HG03565 (cell line): ENCODE results near the gene TPM2.

ENCODE experiments used
- ATAC-seq: cut with Tn5 transposase; IDR thresholded peaks from one replicate; pipeline ENCODE4 v1.9.1; 2021; ENCODE audit warnings: mild to moderate bottlenecking, moderate library complexity; ENCODE audit not compliant: unreplicated experiment

Gene TPM2

DNA sequence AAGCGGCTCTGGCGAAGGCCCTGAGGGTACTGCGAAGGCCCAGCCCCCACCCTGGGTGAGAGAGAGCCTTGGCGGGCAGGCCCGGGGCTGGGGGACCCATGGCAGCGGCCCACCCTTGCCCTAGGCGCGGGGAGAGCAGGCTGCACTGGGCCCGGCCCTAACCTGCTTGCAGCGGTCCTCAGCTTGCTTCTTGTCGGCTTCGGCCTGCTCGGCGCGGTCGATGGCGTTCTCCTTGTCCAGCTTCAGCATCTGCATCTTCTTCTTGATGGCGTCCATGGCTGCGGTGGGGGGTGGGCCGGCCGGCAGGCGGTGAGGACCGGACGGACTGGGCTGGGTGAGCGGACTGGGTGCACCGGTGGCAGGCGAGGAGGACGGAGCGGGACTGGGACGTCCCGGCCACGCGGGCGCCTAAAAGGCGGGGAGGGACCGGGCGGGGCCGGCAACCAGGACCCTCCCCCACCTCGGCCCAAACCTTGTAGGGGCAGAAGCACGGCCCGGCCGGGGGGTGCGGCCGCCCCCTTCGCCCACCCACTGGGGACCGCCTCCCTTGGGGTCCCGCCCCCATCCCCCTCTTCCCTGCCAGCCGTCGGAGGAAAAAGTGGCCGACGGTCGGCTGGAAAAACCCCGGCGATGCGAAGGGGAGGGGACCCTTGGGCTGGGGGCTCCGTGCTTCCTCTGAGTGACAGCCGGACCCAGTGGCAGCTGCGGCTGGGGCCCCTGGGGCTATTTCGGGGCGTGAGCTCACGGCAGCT, at the start of gene TPM2:
Gene TPM2 (minus strand): TSS at position 384 of the 752 bp plus-strand sequence. CDS start 108 bp downstream, at position 276.
- no peak for ATAC-seq

DNA sequence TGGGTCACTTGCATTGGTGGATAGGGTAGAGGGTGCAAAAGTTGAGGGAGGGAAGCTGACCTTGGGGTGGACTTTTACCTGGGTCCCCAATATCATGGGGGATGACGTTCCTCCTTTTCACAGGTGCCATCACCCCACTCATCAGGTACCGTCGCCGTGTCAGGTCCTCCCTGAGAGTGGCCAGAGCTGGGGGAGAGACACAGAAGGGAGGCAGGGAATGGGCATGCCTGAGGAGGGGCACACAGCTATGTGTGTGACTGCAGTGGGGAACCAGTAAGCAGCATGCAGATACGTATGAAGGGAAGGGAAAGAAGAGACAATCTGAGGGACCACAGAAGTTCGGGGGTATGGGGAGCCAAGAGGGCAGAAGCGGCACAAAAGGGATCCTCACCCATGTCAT, 49.2 kb upstream of the TPM2 start:
- ATAC-seq, result no peak

DNA sequence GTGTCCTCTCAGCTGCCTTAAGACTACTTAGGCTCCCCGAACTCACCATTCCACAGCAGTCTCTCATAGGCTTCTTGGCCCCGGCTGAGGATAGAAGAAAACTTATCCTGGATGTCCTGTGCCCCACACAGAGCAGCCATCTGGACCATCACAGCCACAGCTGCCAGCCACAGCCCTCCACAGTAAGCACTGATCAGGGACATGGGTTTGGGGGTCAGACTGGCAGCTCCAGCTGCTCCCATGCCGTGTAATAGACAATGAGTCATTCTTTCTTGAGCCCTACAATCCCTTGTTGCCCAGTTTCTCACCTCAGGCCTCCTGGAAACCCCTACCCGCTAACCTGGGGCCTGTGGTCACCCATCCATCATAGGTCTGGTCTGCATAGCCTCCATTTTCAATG, 48.5 kb upstream of the TPM2 start:
- ATAC-seq, result no peak

DNA sequence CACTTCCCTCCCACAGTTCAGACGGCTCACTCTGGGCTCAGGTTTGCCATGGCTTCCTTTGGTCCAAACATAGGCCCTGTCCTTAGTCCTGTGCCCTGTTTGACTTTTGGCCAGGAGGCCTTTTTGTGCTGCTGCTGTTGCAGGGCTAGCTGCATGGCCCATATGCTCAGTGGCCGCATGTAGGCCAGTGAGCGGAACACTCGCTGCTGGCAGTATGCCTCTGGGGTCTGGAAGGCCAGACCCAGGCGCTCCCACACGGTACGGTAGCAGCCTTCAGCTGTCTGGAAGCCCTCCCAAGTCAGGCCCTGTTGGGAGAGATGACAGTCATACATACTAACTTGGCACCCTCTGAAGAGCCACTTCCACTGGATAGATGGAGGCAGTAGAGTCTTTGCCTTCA, 47.4 kb upstream of the TPM2 start:
- no peak for ATAC-seq

DNA sequence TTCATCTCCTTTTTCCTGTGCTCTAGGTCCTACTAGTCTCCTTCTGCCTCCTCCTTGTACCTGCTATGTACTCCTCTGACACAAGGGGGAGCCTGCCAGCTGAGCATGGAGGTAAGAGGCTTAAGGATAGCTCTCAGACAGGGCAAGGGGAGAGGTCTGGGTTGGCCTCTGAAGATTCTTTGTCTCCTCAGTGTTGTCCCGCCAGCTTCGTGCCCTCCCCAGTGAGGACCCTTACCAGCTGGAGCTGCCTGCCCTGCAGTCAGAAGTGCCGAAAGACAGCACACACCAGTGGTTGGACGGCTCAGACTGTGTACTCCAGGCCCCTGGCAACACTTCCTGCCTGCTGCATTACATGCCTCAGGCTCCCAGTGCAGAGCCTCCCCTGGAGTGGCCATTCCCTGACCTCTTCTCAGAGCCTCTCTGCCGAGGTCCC, 46.5 kb upstream of the TPM2 start:
- no peak for ATAC-seq

DNA sequence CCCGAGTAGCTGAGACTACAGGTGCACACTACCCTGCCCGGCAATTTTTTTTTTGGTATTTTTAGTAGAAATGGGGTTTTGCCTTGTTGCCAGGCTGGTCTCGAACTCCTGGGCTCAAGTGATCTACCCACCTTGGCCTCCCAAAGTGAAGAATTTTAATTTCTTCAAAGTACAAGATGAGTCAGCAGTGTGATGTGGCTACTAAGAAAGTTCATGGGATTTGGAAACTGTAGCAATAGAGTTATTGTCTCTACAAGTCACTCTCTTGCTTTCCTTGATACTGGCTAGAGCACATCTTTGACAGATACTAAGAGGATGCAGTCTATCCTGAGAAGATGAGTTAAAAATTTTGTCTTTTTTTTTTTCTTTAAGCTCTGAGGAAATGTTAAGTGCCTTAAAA, 44.4 kb upstream of the TPM2 start:
- no peak for ATAC-seq

DNA sequence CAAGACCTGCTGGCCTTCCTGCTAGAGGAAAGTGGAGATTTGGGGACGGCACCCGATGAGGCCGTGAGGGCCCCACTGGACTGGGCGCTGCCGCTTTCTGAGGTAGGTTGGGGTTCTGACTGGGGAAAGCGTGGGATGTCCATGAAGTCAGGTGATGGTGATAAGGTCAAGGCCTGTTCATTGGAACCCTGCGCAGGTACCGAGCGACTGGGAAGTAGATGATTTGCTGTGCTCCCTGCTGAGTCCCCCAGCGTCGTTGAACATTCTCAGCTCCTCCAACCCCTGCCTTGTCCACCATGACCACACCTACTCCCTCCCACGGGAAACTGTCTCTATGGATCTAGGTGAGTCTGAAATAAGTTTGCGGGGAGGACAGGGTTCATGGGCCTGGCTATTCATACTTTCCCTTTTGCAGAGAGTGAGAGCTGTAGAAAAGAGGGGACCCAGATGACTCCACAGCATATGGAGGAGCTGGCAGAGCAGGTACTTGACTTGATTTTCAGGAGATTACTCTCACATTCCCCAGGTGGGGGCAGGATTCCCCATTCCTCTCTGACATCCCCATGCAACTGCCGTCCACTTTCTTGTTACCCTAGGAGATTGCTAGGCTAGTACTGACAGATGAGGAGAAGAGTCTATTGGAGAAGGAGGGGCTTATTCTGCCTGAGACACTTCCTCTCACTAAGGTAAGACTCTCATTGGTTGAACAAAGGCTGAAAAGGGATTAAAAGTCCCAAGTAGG, 43.2 kb upstream of the TPM2 start:
- ATAC-seq, result no peak

DNA sequence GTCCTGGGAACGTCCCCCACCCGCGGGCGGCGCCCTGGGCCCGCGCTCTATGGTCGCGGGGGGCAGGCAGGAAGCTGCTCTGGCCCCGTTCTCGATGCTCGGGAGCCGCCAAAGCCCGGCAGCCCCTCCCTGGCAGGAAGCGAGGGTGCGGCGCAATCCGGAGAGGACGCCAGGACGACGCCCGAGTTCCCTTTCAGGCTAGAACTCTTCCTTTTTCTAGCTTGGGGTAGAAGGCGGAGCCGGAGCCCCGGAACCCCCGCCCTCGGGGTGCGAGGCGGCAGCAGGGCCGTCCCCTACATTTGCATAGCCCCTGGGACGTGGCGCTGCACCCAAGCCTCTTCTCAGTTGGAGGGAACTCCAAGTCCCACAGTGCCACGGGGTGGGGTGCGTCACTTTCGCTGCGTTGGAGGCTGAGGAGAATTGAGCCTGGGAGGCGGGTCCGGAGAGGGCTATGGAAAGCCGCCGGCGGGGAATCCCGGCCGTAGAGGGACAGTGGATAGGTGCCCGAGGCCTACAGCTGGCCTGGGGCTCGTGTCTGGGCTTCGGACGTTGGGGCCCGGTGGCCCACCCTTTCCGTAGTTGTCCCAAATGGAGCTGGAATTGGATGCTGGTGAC, 42.6 kb upstream of the TPM2 start, which contains the start of the genes CREB3 and TLN1:
Gene CREB3 (plus strand): TSS at position 482 of the 615 bp plus-strand sequence. CDS start 107 bp downstream, at position 589.
Gene TLN1 (minus strand): TSS at position 11 of the 615 bp plus-strand sequence. CDS start 6,501 bp downstream, outside the sequence.
- ATAC-seq, result peak; percentile 70

DNA sequence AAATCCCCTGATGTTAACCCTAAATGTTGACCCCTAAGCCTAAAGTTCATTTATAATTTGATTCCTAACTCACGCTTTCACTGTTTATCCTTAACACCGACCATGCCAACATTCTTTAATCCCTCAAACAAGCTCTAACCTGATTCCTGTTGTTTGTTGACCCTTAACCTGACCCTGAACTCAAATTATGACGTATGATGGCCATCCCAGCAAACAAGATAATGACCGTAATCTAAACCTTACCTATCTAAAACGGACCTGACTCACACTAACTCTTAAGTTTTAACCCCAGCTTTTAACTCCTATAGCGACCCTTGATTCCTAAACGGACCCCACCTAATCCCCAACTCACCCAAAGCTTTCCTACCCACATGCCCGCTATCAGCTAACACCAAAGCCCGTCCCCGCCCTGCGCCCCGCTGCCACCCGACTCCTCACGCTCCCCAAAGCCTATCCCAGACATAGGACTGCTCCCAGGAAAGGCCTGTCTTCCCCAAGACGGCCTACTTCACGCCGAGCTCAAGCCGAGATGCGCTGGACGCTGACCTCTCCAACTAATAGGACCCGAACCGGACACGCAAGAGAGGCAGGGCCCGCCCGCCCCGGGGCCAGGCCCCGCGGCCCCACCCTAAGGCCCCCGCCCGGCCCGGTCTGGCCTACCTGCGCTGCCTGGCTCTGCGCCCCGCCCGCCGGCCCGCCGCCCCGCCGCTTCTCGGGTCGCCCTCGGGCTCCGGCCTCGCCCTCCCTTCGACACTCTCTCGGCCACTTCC, 41.9 kb upstream of the TPM2 start:
- ATAC-seq, result no peak

DNA sequence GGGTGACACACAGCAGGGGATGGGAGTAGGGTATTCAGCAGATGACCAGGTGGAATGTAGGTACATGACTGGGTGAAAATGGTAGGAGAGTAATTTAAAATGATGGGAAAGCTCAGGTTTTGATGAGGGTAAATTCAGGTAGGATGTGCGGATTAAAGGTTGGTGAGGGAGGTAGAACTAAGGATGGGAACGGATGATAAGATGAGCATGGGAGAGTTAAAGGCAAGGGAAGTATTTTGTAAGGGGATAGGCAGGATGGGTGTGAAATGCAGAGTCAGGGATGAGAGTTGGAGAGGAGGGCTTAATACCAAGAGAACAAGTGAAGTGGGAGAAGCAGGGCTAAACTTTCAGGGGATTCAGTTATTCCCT, 40.7 kb upstream of the TPM2 start:
- no peak for ATAC-seq

DNA sequence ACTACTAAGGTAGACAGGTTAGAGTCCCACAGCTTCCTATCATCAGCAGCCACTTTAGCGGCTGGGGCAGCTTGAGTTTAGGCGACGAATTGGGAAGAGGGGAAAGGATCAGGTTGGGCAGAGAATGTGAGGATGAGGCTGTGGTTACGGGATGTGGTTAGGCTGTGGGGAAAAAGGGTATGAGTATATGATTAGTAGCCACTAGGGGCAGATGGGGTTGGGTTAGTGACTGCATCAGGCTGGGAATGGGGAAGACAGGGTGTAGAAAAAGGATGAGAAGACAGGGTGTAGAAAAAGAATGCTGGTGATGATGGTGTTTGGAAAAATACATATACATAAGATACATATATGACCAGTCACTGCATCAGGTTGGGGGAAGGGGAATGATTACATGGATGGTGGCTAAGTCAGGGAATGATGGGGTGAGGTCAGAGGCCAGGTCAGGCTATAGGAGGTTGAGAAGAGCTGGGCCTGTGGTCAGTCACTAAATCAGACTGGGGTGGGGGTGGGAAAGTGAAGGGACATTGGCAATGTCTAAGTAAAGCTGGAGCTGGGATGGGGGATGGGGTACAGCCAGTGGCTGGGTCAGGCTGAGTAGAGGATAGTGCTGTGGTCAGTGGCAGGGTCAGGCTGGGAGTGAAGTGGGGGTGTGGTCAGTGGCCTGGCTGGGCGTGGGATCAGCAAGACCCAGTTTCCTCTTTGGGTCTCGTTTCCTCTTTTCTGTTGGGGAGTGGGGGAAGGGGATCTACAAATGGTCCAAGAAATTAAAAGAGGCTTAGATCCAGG, 40.2 kb upstream of the TPM2 start:
- no peak for ATAC-seq

DNA sequence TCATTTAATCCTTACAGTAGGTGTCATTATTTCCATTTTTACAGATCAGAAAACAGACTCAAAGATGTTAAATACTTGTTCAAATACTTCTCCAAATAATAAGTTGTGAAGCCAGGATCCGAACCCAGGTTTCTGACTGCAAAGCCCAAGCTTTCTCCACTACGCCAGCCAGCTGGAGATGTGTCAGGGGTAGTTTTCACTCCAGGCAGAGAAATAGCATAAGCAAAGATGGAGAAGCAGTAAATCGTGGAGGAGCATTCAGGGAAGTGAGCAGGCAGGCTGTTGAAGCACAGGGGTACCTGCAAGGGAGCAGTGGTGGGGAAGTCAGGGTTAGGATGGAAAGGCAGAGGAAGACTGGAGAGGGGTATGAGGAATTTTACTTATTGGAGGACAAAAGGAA, 39.4 kb upstream of the TPM2 start:
- ATAC-seq, result no peak

DNA sequence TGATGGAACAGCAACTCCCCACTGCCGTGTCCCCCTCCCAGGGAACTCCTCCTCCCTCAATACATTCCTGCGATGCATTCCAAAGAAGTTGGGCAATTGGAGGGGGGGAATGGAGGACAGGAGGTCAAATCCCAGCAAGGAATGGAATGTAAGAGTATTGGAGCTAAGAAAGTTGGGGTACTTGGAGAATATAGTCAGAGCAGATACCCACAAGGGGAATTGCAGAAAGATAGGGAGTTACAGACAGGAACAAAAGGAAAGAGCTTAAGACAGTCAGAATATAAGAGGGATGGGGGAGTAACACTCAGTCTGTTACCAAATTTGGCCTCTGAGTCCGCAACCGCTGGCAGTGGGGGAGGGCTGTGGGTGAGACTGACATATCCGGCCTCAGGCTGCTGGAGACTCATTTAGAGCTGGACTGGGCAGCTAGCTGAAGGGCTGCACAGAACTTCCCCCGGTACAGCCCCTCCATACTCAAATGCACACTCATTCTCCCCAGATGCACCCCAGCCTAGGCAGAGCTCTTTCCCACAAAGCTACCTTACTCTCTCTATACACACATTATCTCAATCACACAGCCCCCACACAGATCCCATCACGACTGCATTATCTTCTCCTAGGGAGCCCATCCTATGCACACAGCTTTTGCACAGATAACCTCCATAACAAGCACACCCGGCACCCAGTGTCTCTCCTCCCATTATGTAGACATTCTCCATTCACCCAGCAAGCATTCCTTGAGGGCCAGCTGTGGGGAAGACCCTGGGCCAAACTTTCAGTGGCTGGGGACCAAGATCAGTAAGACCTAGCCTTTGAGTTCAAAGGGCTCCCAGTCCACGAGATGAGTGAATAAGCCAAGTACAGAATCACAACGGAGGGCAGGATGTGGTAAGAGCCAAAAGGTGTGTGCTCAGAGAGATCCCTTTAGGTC, 38.6 kb upstream of the TPM2 start:
- no peak for ATAC-seq

DNA sequence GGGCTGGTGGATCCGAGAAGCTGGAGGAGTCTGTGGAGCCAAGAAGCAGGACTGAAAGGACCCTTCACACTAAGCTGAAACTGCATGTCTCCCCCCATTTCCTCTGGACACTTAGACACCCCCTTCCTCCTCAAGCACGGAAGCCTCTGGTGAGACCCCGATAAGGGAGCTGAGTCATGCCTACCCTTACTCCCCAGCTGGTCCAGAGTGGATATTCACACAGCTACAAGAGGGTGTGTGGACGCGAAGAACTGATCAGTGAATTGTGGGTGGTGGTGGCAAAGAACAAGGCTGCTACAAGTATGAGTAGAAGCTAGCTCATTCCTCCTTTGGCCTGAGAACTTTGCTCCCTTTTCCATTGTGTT, 37.9 kb upstream of the TPM2 start:
- ATAC-seq, result no peak

DNA sequence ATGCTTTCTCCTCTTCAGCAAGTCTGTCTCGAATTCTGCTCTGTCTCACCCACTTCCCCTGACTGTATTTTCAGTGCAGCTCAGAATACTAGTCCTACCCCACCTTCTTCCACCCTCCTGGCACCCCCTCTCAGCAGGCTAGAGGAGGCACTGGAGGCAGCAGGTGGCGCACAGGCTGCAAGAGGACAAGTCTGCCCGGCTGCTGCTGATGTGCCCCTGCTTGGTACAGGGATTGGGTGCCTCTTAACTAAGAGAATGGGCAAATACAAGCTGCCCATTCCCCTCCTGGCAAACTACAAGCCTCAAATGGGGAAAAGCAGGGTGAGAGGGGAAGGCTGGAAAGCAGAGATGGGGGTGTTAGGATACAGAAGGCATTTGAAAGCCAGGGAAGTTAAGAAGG, 37.2 kb upstream of the TPM2 start:
- ATAC-seq, result no peak

DNA sequence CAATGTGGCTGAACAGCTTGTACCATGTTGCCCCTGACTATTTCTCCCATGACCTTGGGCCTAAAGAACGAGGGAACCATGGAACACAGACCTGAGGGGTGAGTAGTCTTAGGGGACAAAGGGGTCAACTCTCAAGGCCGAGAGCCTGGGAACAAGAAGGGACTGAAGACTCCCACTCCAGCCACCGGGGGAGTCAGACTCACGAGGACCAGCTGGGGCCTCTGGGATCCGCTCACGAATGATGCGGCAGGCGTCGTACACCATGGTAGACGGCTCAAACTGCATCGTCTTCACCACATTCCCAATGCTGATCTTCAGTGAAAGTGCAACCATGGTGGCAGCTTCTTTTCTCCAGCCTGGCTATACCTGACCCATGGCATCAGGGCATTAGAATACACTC, 35.6 kb upstream of the TPM2 start:
- no peak for ATAC-seq

DNA sequence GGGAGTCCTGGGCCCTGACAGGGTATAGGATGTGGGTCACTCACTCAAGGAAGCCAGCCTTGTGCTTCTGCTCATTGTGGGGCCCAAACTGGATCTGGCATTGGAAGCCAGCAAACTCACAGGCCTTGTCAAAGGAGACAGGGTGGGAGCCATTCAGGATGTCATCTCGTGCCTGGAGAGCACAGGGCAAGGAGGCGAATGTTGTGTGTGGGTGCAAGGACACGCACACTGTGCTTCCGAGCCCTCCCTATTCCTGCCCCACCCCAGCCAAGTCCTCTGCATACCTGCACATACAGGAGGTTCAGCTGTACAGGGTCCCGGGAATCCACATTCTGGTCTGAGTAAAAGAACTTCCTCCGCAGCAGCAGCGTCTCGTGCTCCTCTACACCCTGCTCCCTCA, 34.2 kb upstream of the TPM2 start:
- no peak for ATAC-seq

DNA sequence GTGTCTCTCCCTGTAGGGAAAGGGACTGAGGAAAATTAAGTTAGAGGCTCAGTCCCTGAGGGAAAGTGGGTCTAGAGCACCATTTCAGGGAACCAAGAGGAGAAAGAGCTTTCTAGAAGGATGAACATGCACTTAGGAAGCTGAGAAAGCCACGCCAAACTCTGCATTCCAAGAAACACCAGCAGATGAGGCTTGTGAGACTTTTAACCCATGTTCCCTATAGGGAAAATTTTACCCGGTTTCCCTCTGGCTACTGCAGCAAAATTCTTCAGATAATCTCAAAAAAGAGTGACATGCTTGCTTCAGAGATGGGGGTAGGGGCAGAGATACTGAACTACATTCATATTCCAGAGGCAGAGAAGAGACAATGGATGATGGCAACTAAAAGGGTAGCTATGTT, 33.7 kb upstream of the TPM2 start:
- ATAC-seq, result no peak

DNA sequence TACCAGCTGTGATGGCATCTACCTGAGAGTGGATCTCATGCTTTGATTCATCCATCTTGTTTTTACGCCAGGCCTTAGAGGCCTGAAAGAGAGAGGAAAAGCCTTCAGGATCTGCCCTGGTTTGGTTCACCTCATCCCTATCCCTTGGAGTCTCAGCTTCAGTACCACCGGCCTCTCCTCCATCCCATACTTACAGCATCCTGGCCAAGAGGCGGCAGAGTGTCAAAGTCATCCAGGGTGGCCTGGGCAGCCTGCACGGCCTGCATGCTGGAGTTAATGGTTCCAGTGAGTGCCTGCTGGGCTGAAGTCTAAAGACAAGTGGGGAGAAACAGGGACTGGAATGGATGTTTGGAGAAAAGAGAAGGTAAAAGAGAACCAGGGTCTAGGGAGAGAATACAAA, 29.8 kb upstream of the TPM2 start:
- ATAC-seq, result no peak
